Measurements from ENCODE around the gene MATCAP1.

MATCAP1 gene

DNA sequence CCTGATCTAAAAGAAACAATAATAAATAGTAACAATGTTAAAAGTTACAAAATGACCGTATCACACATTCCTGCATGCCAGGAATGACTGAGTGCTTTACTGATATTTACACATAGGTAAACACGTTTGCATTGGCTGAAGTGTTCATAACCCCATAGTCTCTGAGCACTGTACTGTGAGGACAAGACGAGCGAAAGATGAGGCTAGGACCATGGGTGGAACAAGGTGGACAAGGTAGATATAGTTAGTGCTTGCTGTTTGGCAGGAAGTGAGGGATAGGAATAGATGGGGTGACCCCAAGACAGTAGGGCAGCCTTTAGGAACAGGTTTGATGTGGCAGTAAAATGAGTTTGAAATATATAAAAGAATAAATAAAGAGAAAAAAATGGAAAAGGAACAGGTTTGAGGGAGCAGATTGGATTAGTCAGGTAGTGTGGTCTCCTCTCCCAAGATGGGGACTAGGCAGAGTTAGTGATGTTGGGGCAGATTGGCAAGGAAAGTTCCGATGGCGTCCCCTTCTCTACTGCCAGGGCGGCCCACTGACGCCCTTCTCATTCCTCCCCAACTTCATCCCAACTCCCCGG, 7.7 kb upstream of the MATCAP1 start:
- DNase-seq (ENCODE audit: low read depth in 2 of 2), result no peak

DNA sequence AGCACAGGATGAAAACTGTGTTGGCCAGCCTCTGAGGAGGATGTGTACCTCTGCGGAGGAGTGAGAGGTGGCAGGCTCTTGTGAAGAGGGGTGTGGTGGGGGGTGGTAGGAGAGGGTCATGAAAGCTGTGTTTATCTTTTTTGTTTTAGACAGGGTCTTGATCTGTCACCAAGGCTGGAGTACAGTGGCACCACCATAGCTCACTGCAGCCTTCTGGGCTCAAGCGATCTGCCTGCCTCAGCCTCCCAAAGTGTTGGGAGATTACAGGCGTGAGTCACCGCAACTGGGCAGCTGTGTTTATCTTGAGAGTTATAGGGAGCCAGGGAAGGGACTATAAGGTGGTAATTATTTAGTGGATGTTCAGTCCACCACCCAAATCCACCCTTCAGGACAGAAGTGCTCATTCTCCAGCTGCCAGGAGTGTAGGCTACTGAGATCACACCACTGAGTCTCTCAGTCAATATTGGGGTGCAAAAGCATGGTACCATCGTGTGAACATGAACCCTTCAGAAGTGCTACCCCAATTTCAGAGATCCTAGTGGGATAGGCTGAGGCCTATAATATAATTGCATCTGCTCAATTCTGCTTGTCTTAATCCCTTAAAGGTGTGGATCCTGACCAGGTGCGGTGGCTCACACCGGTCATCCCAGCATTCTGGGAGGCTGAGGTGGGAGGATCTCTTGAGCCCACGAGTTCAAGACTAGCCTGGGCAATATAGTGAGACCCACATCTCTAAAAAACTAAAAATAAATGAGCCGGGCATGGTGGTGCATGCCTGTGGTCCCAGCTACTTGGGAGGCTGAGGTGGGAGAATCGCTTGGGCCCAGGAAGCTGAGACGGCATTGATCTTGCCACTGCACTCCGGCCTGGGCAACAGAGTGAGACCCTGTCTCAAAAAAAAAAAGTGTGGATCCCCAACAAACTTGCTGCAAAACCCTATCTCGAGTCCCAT, 7.0 kb upstream of the MATCAP1 start:
- no peak for DNase-seq (ENCODE audit: low read depth in 2 of 2)

DNA sequence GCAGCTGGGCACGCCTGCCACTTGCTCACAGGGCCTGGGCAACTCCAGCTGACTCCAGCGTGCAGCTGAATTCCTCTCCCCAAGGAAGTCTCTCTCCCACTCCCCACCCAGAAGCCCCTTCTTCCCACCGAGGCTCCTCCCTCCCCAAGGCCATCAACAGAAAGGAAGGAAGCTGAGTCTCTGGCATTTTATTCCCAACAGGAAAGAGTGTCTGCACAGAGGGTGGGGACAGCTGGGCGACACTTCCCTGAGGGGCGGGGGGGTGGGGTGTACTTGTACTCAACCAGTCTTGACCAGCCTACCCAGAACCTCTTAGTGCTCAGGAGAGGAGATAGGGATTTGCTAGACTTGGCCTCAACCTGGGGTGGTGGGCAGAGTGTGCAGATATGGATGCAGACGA, 6.3 kb upstream of the MATCAP1 start, which contains the start of gene EXOC3L1:
TSS of gene EXOC3L1 (minus strand) at position 96 of the 400 bp plus-strand sequence. CDS start 460 bp downstream, outside the sequence.
- no peak for DNase-seq (ENCODE audit: low read depth in 2 of 2)

DNA sequence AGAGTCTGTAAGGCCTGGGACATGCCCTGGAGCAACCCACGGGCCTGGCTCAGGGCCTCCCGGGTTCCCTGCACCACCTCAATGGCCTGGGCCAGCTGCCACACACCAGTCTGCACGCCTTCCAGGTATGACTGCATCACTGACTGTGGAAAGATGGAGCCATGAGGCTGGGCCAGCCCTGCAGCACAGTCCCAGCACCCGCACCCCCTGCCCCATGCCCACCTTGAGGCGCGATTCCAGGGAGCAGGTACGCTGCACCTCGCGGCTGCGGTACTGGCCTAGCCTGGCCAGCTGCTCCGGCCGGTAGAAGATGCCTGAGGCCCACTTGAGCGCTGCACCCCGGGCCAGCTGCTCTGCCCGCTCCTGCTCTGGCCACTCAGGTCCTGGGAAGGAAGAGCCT, 5.0 kb upstream of the MATCAP1 start:
- no peak for DNase-seq (ENCODE audit: low read depth in 2 of 2)

DNA sequence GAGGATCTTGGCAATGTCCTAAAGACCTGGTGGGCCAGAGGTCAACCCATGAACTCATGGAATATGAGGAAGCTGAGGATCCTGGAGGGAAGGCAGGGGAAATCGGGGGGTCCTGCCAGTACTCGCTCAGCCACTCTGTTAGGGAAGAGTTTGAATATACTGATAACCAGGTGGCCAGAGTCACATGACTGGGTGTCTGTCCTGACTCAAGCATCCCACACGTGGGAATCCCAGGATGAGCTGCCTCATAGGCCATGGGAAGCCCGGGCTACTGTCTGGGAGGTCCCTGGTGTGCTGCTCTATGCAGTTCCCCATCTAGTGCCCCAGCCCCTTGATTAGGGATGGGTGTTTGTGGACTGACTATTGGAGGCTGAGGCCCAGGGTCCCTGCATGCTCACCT, 4.6 kb upstream of the MATCAP1 start:
- no peak for DNase-seq (ENCODE audit: low read depth in 2 of 2)

DNA sequence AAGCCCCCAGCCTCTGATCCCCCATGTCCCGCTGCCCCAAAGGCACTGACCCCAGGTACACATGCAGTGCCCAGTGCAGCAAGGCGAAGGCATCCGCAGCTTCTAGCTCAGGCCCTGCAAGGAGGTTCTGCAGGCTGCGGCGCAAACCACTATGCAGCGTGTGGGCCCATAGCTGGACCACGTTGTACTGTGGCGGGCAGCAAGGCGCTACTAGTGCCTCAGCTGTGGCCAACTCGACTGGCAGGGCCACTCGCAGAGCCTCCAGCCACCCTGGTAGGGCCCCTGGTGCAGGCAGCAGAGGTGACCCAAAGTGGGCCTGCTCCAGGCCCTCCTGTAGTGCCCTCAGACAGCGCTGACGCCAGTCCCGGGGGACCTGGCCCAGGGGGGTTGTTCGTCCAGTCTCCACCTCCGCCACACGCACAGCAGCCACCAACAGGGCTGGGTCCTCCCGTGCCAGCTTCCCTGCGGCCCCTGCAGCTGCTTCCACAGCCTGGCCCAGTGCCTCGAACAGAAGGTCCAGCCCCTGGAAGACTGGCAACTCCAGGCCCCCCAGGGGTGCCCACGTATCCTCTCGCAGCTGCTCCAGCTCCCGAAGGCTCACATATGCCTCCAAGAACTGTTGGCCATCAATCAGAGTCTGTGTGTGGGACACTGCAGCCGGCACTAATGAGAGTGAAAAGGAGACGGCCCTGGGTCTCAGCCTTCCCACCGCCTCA, 3.6 kb upstream of the MATCAP1 start:
- no peak for DNase-seq (ENCODE audit: low read depth in 2 of 2)

DNA sequence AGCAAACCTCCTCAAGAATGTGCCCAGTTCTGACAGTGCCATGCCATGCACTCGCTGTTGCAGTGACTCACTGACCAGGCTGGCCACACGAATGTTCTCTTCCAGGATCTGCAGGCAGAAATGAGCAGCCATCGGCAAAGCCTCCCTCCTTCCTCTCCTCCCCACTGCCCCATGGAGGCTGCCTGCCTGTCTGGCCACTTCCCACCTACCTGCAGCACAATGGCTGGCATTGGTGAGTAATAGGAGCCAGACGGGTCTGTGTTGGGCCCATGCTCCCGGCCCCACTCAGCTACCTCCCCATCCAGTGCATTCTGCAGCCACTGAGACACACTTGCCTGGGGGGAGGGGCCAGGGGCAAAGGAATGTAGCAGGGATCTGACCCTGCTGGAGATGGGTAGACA, 2.8 kb upstream of the MATCAP1 start:
- no peak for DNase-seq (ENCODE audit: low read depth in 2 of 2)

DNA sequence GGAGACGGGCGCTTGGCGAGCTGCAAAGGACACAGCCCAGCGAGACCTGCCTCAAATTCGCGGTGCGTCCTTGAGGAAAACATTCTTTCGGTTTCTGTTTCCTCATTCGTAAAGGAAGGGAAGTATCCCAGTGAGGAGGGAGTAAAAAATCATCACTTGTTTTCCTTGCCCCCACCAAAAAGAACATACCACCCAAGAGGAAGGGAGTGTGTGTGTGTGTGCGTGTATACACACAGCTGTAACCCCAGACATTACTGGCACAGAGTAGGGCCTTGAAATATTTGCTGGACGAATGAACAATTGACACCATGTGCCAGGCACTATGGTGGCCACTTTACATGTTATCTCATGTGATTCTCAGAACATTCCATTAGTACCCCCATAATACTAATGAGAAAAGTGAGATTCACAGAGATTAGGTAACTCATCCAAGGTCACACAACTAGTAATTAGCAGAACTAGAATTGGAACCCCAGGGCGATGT, 1.9 kb upstream of the MATCAP1 start:
- no peak for DNase-seq (ENCODE audit: low read depth in 2 of 2)

DNA sequence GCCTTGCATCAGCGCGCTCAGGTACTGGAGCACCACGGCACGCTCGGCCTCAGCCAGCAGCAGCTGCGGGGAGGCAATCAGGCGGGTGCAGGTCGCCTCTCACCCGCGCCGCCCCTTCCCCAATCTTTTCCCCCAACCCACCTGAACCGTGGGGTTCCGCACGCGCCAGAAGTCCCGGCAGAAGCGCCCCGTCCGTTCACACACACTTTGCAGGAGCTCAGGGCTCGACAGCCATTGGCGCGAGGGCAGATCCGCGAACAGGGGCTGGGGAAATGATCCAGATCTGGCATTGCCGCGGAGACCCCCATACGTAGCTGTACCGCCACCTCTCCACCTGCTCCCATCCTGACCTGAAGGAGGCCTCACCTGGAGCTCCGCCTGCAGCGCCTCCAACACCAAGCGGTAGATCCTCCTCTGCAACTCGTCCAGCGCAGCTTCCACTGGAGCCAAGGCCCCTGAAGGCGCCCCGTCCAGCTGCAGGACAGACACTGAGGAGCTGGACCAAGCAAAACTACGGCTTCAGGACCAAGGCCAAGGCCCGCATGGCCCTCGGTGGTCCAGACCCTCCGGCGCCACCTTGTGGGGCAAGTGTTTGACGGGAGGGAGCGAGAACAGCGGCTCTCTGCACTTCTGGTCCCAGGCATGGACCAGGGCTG, 1.4 kb upstream of the MATCAP1 start:
- peak; percentile 58 to 74 for DNase-seq (ENCODE audit: low read depth in 2 of 2)

DNA sequence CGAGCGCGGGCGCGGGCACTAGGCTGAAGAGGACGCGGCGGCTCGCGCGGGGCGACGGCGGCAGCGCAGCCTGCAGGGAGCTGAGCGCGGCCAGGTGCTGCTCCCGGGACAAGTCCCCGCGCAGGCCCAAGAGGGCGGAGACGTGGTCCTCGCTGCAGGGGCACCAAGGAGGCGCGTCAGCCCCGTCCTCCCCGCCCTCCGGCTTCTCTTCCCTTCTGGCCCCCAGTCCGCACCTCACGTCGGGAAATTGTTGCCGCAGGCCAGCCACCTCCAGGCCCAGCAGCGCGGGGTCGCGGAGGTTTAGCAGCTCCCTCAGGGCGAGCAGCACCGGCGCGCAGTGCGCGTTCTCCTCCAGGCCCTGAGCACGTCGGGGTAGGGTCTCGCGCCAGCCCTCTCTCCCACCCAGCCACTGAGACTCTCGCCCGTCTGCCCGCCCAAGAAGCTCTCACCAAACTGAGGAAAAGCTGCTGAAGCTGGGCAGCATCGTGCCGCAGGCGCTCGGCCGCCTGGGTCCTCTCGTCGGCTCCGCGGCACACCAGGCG, 761 bp upstream of the MATCAP1 start:
- no peak for DNase-seq (ENCODE audit: low read depth in 2 of 2)

DNA sequence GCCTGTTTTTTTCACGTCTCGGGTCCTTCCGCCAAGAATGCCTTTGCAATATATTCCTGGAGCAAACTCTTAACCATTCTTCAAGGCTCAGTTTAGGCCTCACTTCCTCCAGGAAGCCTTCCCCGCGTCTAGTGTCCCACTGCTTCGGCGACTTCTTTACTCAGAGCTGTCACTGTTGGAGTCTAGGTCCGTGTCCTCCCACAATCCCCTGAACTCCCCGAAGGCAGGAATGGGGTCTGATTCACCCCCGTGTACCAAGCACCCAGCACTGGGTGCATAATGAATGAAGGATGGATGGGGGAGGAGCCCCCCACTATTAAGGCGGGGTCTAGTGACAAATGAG, 508 bp downstream of the MATCAP1 start:
- no peak for DNase-seq (ENCODE audit: low read depth in 2 of 2)

DNA sequence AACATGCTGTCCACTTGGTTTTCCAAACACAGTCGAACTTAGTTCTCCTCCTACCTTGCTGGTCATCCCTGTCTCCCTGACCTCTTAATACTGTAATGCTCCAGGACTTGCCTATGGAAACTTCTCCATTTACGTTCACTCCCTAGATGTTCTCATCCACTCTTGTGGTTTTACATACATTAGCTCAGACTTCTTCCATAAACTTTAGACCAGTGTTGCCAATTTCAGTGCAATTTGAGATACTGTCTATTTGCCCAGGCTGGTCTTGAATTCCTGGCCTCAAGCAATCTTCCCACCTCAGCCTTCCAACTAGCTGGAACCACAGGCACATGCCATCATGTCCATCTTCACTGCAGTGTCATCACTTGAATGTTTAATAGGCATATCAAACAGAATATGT, 1.5 kb downstream of the MATCAP1 start:
- no peak for DNase-seq (ENCODE audit: low read depth in 2 of 2)

DNA sequence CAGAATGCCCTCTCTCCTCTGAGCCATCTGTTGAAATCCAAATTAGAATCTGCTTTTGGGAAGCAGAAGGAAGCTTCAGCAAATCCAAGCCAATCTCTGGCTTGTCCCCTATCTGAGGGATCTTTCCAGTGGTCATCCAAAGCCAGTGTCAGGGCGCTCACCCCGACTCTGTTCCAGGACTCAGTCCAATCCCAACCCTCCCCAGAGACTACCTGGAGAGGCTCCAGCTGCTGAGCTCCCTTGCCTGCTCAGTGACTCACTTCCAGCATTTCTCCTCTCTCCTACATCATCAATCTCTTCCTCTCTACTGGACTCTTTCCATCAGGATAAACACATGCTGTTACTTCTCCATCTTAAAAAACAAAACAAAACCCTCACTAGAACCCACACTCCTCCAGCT, 2.4 kb downstream of the MATCAP1 start:
- no peak for DNase-seq (ENCODE audit: low read depth in 2 of 2)

DNA sequence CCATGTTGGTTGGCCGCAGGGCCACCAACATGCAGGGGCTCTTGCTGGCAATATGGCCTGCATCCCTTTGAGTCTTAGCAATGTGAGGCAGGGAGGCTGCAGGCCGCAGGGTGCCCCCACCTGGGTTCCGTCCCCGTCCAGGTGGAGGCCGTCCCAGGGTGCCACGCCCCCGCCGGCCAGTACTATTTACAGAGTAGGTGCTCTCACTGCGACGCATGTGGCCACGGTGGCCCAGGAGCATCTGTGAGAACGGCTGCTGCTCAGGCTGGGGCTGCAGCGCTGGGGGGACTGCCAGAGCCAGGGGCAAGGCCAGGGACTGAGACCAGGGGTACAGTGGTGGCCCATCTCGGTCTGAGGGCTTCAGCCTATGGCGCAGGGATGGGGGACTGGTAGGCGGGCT, 3.6 kb downstream of the MATCAP1 start:
- no peak for DNase-seq (ENCODE audit: low read depth in 2 of 2)

DNA sequence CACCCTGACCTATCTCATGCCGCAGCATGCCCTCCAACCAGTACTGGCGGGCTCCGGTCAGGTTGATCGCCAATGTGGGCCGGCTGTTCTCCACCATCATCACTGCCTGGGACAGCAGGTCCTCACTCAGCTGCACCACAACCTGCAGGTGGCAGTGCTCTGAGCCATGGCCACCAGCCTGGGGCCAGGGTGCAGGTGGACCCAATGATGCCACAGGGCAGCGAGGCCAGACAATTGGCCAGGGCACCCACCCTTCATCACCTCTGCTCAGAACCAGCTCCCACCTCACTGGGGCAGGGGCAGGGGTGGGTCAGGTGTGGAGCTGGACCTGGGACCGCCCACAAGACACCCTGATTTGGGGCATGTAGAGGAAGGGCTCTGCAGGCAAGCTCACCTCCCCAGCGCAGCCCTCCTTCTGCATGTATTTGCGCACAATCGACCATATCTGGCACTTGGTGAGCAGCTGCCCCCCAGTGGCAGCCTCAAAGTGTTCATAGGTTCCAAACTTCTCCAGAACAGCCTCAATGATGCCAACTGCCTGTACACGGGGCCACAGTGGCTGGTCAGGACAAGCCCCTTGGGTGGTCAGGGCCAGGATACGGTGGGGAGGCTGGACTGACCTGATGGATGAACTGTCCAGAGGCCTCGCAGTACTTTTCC, 4.2 kb downstream of the MATCAP1 start:
- DNase-seq (ENCODE audit: low read depth in 2 of 2), result no peak

DNA sequence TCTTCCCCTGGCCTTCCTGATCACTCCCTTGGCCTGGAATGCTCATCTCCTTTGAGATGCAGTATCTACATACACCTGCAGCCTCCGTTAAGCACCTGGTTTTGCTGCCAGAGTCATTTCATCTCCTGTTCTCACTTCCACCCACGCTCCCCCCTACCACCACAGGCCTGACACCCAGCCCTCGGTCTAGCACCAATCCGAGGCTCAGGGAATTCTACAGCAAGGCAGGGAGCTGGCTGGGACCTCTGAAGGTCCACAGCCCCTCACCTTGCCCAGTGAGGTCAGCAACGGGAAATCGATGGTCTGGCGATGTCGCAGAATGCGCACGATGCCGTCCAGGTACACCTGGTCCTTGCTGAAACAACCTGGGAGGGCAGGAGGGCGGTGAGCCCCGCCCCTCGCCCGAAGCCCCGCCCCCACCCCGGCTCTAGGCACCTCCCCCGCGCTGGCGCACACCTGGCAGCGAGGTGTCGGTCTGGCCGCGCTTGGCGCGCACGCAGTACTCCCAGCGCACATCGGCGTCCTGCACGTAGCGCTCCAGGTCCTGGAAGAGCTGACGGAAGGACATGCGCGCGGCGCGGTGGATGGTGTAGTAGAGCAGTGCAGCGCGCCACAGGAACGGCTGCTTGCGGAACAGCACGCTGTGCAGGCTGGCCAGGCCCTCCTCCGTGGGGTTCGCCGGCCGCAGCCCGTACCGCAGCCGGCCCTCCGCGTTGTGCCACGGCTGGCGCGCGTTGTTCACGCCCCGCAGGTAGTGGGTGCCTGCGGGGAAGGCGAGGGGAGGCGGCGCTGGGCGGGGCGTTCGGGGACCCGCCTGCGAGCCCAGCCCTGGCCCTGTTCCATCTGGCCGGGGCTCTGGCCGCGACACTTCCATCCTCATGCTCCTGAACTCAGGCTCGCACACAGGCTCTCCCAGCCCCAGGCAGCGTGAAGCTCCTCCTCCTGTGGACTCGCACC, 5.7 kb downstream of the MATCAP1 start:
- DNase-seq (ENCODE audit: low read depth in 2 of 2), result no peak

DNA sequence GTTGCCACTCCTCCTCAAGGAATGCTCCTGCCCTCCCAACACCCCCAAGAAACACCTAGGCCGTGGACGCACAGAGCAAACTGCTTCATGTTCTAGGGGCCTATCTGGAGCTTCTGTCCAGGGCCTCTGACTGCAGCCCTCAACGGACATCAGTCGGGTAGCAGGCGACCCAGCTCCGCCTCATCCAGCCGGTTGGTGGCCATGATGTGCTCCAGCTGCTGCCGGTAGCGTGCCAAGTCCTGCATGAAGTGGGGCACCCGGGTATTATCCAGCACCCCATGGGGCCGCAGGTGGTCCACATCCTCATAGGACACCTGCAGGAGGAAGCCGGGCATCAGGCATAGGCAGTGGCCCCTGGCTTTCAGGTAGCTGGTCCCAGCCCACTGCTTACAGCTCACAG, 7.1 kb downstream of the MATCAP1 start:
- no peak for DNase-seq (ENCODE audit: low read depth in 2 of 2)

DNA sequence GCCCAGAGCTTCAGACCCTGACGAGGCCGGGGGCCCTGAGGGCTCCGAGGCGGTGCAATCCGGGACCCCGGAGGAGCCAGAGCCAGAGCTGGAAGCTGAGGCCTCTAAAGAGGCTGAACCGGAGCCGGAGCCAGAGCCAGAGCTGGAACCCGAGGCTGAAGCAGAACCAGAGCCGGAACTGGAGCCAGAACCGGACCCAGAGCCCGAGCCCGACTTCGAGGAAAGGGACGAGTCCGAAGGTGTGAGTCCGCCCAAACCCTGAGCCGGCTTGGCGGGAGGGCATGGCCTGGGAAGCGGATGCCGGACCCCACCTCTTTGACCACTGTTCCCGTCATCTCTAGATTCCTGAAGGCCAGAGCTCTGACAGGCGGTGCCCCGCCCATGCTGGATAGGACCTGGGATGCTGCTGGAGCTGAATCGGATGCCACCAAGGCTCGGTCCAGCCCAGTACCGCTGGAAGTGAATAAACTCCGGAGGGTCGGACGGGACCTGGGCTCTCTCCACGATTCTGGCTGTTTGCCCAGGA, 9.0 kb downstream of the MATCAP1 start:
- no peak for DNase-seq (ENCODE audit: low read depth in 2 of 2)

DNA sequence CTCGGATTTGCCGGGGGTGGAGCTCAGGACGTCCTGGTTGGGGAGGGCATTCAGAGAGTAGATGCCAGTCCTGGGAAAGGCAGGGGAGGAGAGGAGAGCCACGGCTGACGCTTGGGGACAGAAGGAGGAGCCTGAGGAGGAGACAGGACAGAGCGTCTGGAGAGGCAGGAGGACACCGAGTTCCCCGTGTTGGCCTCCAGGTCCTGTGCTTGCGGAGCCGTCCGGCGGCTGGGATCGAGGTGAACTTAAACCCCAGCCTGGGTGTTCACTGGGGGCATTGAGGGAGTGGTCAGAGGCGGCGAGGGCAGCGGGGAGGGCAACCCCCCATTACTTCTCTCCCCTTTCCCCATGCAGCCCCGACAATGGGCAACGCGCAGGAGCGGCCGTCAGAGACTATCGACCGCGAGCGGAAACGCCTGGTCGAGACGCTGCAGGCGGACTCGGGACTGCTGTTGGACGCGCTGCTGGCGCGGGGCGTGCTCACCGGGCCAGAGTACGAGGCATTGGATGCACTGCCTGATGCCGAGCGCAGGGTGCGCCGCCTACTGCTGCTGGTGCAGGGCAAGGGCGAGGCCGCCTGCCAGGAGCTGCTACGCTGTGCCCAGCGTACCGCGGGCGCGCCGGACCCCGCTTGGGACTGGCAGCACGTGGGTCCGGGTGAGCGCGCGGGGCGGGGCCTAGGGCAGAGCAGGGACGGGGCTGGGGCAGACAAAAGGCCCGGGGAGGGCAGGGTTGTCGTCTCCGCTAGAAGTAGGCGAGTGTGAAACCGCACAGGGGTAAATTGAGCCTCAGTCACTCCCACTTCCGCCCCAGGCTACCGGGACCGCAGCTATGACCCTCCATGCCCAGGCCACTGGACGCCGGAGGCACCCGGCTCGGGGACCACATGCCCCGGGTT, 9.7 kb downstream of the MATCAP1 start:
- DNase-seq (ENCODE audit: low read depth in 2 of 2), result no peak
